Transverse colon (tissue), 4 donors: ENCODE results near the gene PMF1. TPM values are rescaled to one million over a fixed set of nuclear protein-coding genes. Genes with fewer than 3 reads are reported as not detected.

Source experiments
- DNase-seq: peaks from one replicate; pipeline ENCODE4 v3.0.0-alpha.2; 2019
- H3K27ac ChIP-seq, 4 donors: fragments of 200-600 bp; sonication (generic); 2 replicates each; pipeline ENCODE4 v1.5.1; 2016 to 2018; ENCODE audit warnings: inconsistent platforms in 4 of 4
- H3K27me3 ChIP-seq: fragments of 200-600 bp; sonication (generic); 2 replicates; pipeline ENCODE4 v1.5.1; 2017; ENCODE audit warnings: inconsistent platforms
- H3K36me3 ChIP-seq, 4 donors: fragments of 200-600 bp; sonication (generic); 2 replicates each; pipeline ENCODE4 v1.5.1; 2017 to 2019; ENCODE audit warnings: inconsistent platforms in 4 of 4
- H3K4me1 ChIP-seq, 4 donors: fragments of 200-600 bp; sonication (generic); 2 replicates each; pipeline ENCODE4 v1.5.1; 2017 to 2020; ENCODE audit warnings: inconsistent platforms in 4 of 4
- H3K4me3 ChIP-seq, 4 donors: fragments of 200-600 bp; sonication (generic); 1 replicate in 1 of 4; 2 replicates in 3 of 4; pipeline versions ENCODE4 v1.5.1 to v1.6.1; 2017 to 2019; ENCODE audit warnings: inconsistent platforms in 4 of 4
- H3K9me3 ChIP-seq, 2 donors: fragments of 200-600 bp; sonication (generic); 2 replicates each; pipeline ENCODE4 v1.5.1; 2017 to 2019; ENCODE audit warnings: inconsistent platforms in 2 of 2
- EP300 ChIP-seq: sonication (generic); formaldehyde crosslinking; IDR thresholded peaks from one replicate; pipeline ENCODE4 v1.6.1; 2017; ENCODE audit warnings: antibody characterized with exemption, low read depth
- POLR2A ChIP-seq: fragments of 450-650 bp; IDR thresholded peaks from one replicate; pipeline ENCODE4 v1.6.1; 2016; ENCODE audit warnings: antibody characterized with exemption, mild to moderate bottlenecking, moderate library complexity
- POLR2AphosphoS5 ChIP-seq, 3 donors: sonication (generic); formaldehyde crosslinking; IDR thresholded peaks; one replicate each; pipeline ENCODE4 v1.6.1; 2016; ENCODE audit warnings: antibody characterized with exemption in 3 of 3
- WGBS, 2 donors: methylation state at CpG; one replicate each; pipeline ENCODE4 v1.1.5; 2018; ENCODE audit warnings: low coverage in 1 of 2; 5-methylcytosine and 5-hydroxymethylcytosine counted together
- in situ Hi-C, 4 donors: fragments of 200-750 bp; cut with MboI; loops; one replicate each; pipeline versions ENCODE4 v1.15.0 to v1.15.1; 2017; ENCODE audit warnings: low sequenced_read_pairs in 3 of 4, low pct_ligation_motif_present in 1 of 4, low pct_unique_long_range_greater_than_20kb in 1 of 4
- intact Hi-C: fragments of 100-400 bp; cut with DNase I; formaldehyde crosslinking; loops from one replicate; pipeline ENCODE4 v1.15.1; 2023; ENCODE audit warnings: low total_unique reads
- total RNA-seq, 4 donors: library from RNA; depleted of rRNA; stranded (reverse); fragments of >200 nt; gene quantifications; one replicate each; pipeline ENCODE4 v1.1.0, GENCODE V29; 2016
- TF ChIP-seq, protein P1 (sequence below), 5 experiments: fragments of 200-600 bp in 3 of 5; fragments of 450-650 bp in 2 of 5; sonication (generic) in 3 of 5; IDR thresholded peaks; 1 replicate in 2 of 5; 2 replicates in 3 of 5; pipeline ENCODE4 v1.5.1; 2016 to 2017; ENCODE audit warnings: antibody characterized with exemption in 5 of 5, inconsistent platforms in 3 of 5, mild to moderate bottlenecking in 2 of 5, moderate library complexity in 1 of 5

The PMF1 gene
- total RNA-seq, 4 donors from 2014 or later, result 29.9 to 67.3 (median 52.3) TPM

DNA sequence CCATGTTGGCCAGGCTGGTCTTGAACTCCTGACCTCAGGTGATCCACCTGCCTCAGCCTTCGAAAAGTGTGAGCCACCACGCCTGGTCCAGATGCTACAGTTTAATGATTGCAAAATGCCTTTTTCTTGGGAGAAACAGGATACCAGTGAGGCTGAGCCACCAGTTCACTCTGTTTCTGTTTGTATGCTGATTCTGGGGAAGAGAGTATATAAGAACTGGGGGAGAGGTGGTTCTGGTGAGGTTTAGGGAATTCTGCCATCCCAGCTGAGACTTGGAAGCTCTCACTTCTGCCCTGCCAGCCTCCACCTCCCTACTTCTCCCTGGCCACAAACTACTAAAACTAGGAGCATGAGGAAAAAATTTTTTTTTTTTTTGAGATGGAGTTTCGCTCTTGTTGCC, 8.1 kb upstream of the PMF1 start:
- 96% methylated on average over 3 of the region's 3 CpGs; no CpG with 5 or more reads in 1 of the 2 donors for WGBS, 2 donors
- H3K4me1 ChIP-seq, result peaks cover 0 to 4% (median 0%) of the 10 kb centered on the region in 4 donors
- in situ Hi-C loops, result loop anchor here in 1 of 4 donors (25.0 kb wide), 1 partner anchor 117 kb away; the partner anchor contains the start of gene MEX3A
- H3K36me3 ChIP-seq, result peaks cover 0 to 25% (median 8%) of the 10 kb centered on the region in 4 donors
- no peak overlapping the region for H3K27ac ChIP-seq
- intact Hi-C loops, result no loop called here
- H3K27me3 ChIP-seq, result no peaks in the 10 kb centered on the region
- DNase-seq, result no peak
- TF ChIP-seq POLR2AphosphoS5 (IDR thresholded peaks at IDR 0.05) (no peak), POLR2A (no peak), EP300 (no peak)
- TF ChIP-seq, protein P1, sequence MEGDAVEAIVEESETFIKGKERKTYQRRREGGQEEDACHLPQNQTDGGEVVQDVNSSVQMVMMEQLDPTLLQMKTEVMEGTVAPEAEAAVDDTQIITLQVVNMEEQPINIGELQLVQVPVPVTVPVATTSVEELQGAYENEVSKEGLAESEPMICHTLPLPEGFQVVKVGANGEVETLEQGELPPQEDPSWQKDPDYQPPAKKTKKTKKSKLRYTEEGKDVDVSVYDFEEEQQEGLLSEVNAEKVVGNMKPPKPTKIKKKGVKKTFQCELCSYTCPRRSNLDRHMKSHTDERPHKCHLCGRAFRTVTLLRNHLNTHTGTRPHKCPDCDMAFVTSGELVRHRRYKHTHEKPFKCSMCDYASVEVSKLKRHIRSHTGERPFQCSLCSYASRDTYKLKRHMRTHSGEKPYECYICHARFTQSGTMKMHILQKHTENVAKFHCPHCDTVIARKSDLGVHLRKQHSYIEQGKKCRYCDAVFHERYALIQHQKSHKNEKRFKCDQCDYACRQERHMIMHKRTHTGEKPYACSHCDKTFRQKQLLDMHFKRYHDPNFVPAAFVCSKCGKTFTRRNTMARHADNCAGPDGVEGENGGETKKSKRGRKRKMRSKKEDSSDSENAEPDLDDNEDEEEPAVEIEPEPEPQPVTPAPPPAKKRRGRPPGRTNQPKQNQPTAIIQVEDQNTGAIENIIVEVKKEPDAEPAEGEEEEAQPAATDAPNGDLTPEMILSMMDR (IDR thresholded peaks at IDR 0.05), result no peak
- H3K4me3 ChIP-seq, result no peak overlapping the region
- H3K9me3 ChIP-seq, result no peaks in the 10 kb centered on the region

DNA sequence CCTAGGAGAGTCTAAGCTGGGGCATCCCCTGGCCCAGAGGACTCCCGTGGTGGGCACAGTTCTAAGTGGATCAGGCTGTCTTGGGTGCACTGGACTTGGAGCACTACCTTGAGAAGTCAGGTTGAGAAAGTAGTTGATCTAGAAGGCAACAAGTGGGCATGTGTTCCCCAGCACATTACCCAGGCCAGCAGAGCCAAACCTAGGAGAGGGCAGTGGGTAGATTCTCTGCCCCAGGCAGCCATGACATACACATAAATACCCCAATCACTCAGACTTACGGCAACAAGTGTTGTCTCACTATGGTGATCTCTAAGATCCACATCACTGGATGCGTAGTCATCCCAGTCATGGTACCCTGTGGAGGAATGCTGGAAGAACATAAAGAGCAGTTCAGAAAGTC, 1.6 kb upstream of the PMF1 start:
- H3K9me3 ChIP-seq, result no peaks in the 10 kb centered on the region
- H3K36me3 ChIP-seq, result peaks cover 0 to 17% (median 6%) of the 10 kb centered on the region in 4 donors
- peaks cover 13 to 23% (median 16%) of the 10 kb centered on the region in 4 donors for H3K4me1 ChIP-seq
- H3K27ac ChIP-seq, result no peak overlapping the region
- no peak overlapping the region for H3K4me3 ChIP-seq
- H3K27me3 ChIP-seq, result no peaks in the 10 kb centered on the region
- intact Hi-C loops (no loop called here), in situ Hi-C loops (loop anchor here in 1 of 4 donors (25.0 kb wide), 1 partner anchor 124 kb away; the partner anchor contains the start of gene MEX3A)
- TF ChIP-seq POLR2AphosphoS5 (IDR thresholded peaks at IDR 0.05), result no peak
- TF ChIP-seq POLR2A, result no peak
- no peak for TF ChIP-seq EP300
- TF ChIP-seq, protein P1 (IDR thresholded peaks at IDR 0.05), result no peak
- DNase-seq, result no peak
- WGBS, 2 donors, result 88% methylated on average over 3 of the region's 3 CpGs; no CpG with 5 or more reads in 1 of the 2 donors

DNA sequence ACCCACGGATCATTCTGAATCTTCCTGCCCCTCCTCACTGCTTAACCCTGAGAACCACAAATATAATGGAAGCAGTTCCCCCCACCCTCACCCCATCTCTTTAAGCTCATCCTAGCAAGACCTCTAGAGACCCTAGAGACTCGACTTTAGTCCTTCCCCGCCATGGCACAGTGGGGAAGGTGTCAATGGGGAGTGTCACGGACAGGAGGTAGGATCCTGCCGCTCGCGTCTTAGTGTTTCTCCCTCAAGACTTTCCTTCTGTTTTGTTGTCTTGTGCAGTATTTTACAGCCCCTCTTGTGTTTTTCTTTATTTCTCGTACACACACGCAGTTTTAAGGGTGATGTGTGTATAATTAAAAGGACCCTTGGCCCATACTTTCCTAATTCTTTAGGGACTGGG, 677 bp upstream of the PMF1 start:
- Histone ChIP-seq H3K27me3 (no peaks in the 10 kb centered on the region), H3K9me3 (no peaks in the 10 kb centered on the region), H3K27ac (peak overlapping the region; percentile 88 to 96 (median 94)), H3K36me3 (peaks cover 0 to 17% (median 3%) of the 10 kb centered on the region in 4 donors), H3K4me3 (peak overlapping the region in 3 of 4 donors; percentile 41 to 69 (median 69)), H3K4me1 (peaks cover 13 to 23% (median 16%) of the 10 kb centered on the region in 4 donors)
- no peak for TF ChIP-seq POLR2AphosphoS5 (IDR thresholded peaks at IDR 0.05)
- TF ChIP-seq, protein P1 (IDR thresholded peaks at IDR 0.05), result no peak
- TF ChIP-seq EP300, result no peak
- TF ChIP-seq POLR2A, result no peak
- in situ Hi-C loops, result loop anchor here in 1 of 4 donors (25.0 kb wide), 1 partner anchor 125 kb away; the partner anchor contains the start of gene MEX3A
- WGBS, 2 donors, result 81 to 83% methylated on average over 8 to 9 of the region's 9 CpGs
- DNase-seq, result no peak
- intact Hi-C loops, result no loop called here

DNA sequence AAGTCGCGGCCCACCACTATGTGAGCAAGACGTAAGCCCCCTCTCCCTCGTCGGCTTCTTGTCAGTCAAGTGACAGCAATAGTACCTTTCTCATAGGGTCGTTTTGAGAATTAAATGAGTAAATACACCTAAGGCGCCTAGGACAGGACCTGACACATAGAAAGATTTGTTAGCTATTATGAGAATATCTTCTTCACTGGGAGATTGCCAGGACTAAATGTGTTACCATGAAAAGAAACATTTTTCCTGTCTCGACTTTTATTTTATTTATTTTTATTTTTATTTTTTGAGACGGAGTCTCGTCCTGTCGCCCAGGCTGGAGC, 798 bp downstream of the PMF1 start:
- 11 to 19% methylated on average over 6 to 11 of the region's 11 CpGs for WGBS, 2 donors
- Histone ChIP-seq H3K36me3 (peaks cover 0 to 6% (median 0%) of the 10 kb centered on the region in 4 donors), H3K4me3 (peak overlapping the region; percentile 41 to 73 (median 69)), H3K27me3 (no peaks in the 10 kb centered on the region), H3K27ac (peak overlapping the region; percentile 88 to 96 (median 94)), H3K4me1 (peaks cover 15 to 30% (median 22%) of the 10 kb centered on the region in 4 donors), H3K9me3 (no peaks in the 10 kb centered on the region)
- in situ Hi-C loops (loop anchor here in 1 of 4 donors (25.0 kb wide), 1 partner anchor 126 kb away; the partner anchor contains the start of gene MEX3A), intact Hi-C loops (no loop called here)
- DNase-seq, result no peak
- TF ChIP-seq EP300 (no peak), POLR2A (no peak), POLR2AphosphoS5 (IDR thresholded peaks at IDR 0.05) (no peak)
- TF ChIP-seq, protein P1 (IDR thresholded peaks at IDR 0.05), result no peak
